Fibroblast of villous mesenchyme (primary cell): ENCODE results near the gene MRPS22. TPM values are rescaled to one million over a fixed set of nuclear protein-coding genes. Genes with fewer than 3 reads are reported as not detected.

Source experiments
- DNase-seq: peaks from one replicate; pipeline ENCODE4 v3.0.0-alpha.2; 2010; ENCODE audit warnings: low read depth
- H3K4me3 ChIP-seq: 2 replicates; pipeline ENCODE4 v1.5.1; 2011; ENCODE audit warnings: low read depth, mild to moderate bottlenecking, low read length
- total RNA-seq: library from RNA; depleted of rRNA; stranded (reverse); fragments of >200 nt; gene quantifications from 2 replicates; pipeline ENCODE4 v1.2.3, GENCODE V29; 2012
- TF ChIP-seq, protein P1 (sequence below): IDR thresholded peaks from 2 replicates; pipeline ENCODE4 v1.5.1; 2012; ENCODE audit warnings: low read depth, mild to moderate bottlenecking, low read length; ENCODE audit not compliant: insufficient read depth

Gene MRPS22
- 89.8 and 98.2 TPM in 2 replicates for total RNA-seq

DNA sequence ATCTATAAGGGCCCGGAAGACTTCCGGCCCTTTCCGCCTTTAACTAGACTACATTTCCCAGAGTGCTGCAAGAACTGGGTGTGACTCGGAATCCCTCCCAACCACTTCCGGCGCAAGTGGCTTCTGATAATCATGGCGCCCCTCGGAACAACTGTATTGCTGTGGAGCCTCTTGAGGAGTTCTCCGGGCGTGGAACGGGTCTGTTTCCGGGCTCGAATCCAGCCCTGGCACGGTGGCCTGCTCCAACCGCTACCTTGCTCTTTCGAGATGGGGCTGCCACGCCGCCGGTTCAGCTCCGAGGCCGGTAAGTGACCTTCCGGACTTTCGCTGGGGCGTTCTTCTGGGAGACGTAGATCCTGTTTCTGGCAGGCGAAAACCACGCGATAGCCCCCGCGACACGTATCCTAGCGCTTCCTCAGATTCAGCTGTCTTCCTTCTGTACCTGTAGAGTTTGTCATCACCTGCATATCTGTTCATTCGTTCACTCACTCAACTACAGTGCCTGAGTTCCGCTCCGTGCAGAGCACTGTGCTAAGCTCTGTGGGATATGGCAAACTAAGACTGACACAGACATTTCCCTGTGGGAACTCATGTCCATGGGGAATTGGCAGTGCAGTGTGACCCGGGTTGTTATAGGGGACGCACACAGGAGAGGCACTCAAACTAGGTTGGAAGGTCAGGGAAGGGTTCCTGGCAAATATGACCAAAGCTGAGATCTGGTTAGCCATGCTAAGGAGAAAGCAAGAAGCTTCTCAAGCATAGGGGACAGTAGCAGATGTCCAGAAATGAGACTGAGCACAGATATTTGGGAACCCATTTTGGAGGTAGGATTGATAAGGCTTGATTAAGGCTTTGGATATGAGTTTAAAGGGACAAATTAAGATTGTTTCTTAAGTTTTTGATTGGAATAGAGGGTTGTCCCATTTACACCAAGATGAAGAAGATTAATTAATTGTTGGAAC, at the start of gene MRPS22:
Gene MRPS22 (plus strand): TSS at position 126 of the 962 bp plus-strand sequence. CDS start 7 bp downstream, at position 133.
- H3K4me3 ChIP-seq = peak within 1 kb of the TSS; percentile 92
- DNase-seq = peak; percentile 93
- TF ChIP-seq, protein P1, sequence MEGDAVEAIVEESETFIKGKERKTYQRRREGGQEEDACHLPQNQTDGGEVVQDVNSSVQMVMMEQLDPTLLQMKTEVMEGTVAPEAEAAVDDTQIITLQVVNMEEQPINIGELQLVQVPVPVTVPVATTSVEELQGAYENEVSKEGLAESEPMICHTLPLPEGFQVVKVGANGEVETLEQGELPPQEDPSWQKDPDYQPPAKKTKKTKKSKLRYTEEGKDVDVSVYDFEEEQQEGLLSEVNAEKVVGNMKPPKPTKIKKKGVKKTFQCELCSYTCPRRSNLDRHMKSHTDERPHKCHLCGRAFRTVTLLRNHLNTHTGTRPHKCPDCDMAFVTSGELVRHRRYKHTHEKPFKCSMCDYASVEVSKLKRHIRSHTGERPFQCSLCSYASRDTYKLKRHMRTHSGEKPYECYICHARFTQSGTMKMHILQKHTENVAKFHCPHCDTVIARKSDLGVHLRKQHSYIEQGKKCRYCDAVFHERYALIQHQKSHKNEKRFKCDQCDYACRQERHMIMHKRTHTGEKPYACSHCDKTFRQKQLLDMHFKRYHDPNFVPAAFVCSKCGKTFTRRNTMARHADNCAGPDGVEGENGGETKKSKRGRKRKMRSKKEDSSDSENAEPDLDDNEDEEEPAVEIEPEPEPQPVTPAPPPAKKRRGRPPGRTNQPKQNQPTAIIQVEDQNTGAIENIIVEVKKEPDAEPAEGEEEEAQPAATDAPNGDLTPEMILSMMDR = no peak

DNA sequence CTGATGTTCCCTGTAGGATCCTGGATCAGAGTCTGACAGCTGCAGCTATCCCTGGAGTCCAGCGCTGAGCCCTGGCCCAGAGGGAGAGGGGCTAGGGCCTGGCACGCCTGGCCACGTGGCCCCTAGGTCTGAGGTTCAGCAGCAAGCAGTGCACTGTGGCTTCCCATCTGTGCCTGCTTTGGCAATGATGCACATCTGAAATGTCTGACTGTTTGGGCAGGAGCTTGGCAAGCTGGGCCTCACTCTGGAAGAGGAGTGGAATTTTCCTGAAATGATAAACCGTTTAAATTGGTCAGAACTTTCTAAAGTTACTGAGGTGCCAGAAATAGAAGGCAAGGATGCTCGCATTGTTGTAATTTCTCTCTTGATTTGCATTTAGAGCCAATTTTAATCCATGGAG, 48.8 kb upstream of the MRPS22 start:
- TF ChIP-seq, protein P1 = no peak

DNA sequence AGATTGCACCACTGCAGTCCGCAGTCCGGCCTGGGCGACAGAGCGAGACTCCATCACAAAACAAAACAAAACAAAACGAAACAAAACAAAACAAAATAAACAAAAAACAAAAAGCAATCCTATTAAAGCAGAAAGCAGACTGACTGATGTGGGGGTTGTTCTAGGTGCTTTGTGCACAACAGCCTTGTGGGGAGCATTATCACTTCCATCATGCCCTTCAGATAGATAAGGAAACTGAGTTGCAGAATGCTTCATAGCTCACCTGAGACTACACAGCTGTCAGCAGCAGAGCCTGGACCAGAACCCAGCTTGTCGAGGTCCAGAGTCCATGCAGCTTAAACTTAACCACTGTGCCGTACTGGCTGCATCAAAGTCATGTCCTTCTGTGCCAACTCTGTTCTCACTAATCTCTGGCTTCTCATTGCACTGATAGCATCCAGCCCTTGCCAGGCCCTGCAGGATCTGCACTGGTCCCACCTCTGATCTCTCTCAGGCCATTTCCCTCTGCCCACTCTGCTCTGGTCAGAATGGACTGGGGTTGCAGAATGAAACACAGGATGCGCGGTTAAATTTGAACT, 47.6 kb upstream of the MRPS22 start:
- TF ChIP-seq, protein P1 = no peak
- no peak overlapping the region for H3K4me3 ChIP-seq
- no peak for DNase-seq

More for the DNA sequence above, 48.8 kb upstream of the MRPS22 start:
- no peak overlapping the region for H3K4me3 ChIP-seq
- no peak for DNase-seq

DNA sequence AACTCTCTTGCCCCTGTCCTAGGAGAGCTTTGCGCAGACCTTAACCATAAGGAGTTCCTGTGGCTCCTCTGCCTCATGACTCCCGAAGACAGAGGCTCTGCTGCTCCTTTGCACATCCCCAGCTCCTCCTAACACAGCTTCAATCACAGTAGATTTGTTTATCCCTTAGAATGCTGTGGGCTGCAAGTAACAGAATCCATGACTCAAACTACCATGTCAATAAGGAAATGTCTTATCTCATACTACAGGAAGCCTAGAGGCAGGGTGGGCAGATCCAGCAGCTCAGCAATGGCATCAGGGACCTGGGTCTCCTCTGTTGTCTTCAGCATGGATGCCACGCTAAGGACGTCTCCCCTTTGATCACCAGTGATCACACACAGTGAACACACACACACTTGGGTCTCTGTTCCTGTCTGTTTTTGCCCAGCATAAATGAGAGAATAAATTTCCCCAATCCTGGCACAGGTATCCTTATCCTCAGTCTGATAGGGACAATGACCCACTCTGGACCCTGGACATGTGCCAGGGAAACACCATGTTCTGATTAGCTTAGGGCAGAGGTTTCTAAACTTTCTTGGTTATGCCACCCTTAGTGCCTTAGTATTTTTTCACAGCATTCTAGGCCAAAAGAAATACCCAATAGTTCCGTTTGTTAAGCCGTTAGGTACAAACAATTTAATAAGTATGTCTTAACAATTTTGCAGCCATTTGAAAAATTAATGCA, 46.1 kb upstream of the MRPS22 start:
- no peak for DNase-seq
- H3K4me3 ChIP-seq = no peak overlapping the region
- TF ChIP-seq, protein P1 = no peak

DNA sequence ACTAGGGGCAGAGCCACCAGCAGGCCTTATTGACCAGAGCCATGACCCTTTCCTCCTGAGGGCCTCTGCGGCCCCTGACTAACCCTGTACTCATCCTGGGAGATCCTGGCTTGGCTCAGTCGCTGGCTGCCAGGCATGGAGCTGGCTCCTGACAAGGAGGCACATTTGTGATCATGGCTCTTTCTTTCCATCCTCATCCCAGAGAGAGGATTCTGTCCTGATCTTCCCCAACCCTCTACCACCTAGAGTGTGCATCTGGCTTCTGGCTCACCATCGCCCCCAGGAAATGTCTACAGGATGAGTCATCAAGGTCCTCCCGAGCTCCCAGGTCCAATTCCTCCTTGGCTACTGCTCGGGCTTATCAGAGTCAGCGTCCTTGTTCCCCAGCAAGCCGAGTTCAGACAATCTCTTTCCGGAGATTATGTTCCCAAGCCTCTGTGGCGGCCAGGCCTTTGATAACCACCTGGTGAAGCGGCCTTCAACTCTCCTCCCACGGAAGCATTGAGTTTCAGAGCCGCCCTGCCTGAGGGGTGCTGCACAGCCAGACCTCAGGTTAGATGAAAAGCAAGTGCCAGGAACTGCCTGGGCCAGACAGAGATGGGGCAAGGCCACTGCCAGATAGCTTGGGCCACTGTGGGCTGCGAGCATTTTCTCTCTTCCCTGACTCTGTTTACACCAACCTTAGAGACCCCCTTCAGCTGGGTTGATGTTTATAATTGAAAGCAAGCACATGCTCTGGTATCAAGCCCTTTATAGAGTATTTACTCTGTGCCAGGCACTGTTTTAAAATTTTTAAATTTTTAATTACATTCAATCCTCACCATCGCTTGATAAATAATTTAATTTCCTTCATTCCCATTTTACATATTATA, 44.3 kb upstream of the MRPS22 start:
- H3K4me3 ChIP-seq = no peak overlapping the region
- TF ChIP-seq, protein P1 = no peak
- DNase-seq = peak; percentile 73

DNA sequence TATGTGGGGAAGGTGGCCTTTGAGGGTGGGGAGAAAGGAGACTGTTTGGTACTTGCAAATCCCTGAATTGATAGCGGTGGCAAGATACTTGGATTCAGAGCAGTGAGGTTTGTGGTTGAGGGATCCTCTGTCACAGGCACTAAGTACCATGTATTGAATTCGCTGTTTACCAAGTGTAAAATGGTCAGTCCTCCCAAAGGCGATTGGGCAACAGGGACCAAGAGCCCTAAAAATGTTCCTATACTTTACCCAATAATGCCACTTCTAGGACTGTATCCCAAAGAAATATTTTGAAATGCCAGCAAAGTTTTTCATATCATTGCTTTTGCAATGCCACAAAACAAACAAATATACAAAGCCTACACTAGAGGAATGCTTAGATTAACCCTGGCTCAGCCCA, 43.4 kb upstream of the MRPS22 start:
- TF ChIP-seq, protein P1 = no peak
- DNase-seq = no peak

More for the DNA sequence above, 43.4 kb upstream of the MRPS22 start:
- no peak overlapping the region for H3K4me3 ChIP-seq
